GM12801 (cell line): ENCODE data around the gene INSC.

Experiments
- TF ChIP-seq, protein P1 (sequence below): IDR thresholded peaks from one replicate; pipeline ENCODE4 v1.5.1; 2011; ENCODE audit warnings: control low read depth; ENCODE audit not compliant: insufficient read length; ENCODE audit errors: extremely low read depth

The INSC gene

GRCh38 chr11:15115686-15116085 is 963 bp downstream of the INSC start:
- TF ChIP-seq, protein P1, sequence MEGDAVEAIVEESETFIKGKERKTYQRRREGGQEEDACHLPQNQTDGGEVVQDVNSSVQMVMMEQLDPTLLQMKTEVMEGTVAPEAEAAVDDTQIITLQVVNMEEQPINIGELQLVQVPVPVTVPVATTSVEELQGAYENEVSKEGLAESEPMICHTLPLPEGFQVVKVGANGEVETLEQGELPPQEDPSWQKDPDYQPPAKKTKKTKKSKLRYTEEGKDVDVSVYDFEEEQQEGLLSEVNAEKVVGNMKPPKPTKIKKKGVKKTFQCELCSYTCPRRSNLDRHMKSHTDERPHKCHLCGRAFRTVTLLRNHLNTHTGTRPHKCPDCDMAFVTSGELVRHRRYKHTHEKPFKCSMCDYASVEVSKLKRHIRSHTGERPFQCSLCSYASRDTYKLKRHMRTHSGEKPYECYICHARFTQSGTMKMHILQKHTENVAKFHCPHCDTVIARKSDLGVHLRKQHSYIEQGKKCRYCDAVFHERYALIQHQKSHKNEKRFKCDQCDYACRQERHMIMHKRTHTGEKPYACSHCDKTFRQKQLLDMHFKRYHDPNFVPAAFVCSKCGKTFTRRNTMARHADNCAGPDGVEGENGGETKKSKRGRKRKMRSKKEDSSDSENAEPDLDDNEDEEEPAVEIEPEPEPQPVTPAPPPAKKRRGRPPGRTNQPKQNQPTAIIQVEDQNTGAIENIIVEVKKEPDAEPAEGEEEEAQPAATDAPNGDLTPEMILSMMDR: no peak

DNA sequence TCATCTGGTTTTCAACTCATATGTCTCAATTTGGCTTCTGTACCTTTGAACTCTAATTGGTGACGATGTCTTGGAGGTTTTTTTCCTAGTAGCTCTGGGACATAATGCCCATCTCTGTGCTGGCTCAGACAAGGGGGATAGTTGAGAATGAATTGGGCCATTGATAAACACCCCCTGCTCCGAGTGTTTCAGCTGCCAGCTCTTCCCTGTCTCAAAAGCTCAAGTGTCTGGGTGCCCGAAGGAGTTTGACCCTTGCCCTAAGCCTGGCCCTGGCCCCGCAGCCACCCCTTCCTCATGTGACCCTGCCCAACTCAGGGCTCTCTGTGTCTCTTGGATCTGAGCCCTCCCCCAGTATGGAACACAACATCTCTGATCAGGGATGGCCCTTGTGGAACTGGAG is 3.0 kb downstream of the INSC start:
- TF ChIP-seq, protein P1: no peak

DNA sequence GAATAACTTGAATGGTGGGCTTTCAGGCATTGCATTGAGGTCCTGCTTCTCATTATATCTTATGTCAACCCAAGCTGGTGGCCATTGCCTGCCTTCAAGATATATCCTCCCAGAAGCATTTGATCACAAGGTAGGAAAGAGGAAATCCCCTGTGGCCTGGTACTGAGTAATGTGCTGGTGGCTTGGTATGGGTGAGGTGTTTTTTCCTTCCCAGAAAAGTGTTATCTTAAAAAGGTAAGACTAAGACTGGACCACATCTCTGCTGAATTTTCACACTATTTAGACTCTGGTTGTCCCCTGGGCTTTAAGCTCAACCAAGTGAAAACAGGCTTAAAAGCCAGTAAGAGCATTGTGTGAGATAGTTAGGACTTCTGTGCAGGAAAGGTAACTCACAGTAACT is 3.7 kb downstream of the INSC start:
- TF ChIP-seq, protein P1: no peak

DNA sequence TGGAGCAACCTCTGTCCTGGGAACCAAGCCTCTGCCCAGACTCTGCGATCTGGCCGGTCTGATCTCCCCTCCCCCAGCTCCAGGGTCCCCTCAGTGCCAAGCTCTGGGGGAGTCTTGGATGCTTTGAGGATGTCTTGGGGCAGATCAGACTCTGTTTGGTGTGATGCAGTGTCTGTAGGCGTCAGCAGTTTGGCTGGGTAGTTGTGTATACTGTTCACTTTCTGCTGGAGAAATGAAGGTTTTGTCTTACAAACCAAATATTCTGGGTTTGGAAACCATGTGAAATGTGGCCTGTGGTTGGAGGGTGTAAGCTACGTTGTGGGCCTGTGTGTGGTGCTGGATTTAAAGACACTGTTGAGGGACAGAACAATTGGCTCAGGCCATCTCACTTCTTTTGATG is 4.6 kb downstream of the INSC start:
- TF ChIP-seq, protein P1: no peak

GRCh38 chr11:15119826-15120225 is 5.1 kb downstream of the INSC start:
- TF ChIP-seq, protein P1: no peak

- TF ChIP-seq, protein P1: no peak
These were observed 9.1 kb downstream of the INSC start for GRCh38 chr11:15123849-15124248.

- TF ChIP-seq, protein P1: no peak
These were observed 9.8 kb downstream of the INSC start for GRCh38 chr11:15124528-15124927.

DNA sequence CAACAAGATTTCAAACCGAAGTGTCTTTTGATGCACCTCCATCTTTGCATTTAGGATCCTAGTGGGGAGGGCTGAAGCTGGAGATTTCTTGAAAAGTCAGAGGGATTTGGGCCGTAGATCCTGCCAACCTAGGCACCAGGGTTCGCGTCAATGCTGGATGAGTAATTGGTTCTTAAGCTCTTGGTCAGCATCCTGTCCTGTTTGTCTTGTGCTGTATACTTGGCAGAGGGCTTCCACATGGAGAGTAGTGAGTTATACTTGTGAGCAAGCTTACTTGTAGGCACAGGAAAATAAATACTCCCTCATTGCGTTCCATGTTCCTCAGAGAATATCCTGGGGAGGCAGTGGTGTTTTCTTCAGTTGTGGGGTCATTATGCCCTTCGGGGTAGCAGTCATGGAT is 12.6 kb downstream of the INSC start:
- TF ChIP-seq, protein P1: no peak
